ENCODE measurements around the gene CHAC1.

Gene CHAC1, protein sequence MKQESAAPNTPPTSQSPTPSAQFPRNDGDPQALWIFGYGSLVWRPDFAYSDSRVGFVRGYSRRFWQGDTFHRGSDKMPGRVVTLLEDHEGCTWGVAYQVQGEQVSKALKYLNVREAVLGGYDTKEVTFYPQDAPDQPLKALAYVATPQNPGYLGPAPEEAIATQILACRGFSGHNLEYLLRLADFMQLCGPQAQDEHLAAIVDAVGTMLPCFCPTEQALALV

DNA sequence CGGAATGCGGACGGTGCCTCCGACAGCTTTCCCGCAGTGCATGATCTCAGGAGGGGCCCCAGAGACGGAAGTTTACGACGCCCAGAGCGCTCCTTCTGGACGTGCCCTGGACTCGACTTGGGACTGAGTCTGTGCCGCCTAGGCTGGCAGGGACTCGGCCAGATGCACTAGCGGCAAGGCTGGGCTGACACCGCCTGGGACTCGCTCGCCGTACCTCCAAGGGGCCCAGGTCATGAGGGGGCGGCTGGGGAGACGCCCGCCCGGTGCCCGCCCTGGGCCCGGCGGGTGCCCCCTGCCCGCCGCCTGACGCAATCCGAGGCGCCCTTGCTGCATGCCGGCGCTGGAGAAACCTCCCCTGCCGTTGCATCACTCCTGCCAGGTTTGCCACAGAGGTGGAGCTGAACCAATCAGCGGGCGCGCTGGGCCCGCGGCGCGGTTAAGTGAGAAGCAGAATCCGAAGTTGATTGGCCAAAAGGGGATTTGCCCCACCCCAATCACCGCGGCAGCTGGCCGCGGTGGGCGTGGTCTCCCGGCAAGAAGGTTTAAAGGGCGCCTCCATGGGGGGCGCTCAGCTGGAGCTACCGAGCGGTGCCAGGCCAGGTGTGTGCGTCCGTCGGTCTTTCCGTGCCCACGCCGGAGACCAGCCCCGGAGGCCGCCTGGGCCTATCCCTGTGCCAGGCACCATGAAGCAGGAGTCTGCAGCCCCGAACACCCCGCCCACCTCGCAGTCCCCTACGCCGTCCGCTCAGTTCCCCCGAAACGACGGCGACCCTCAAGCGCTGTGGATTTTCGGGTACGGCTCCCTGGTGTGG lies at the start of gene CHAC1:
CHAC1 (plus strand) TSS at position 571 of the 812 bp plus-strand sequence; CDS start at position 684, 113 bp downstream.
- in situ Hi-C loops (cut with MboI; ENCODE audit: low pct_unique_long_range_greater_than_20kb, low sequenced_read_pairs, unreplicated experiment): no loop called here
- DNase-seq (ENCODE audit: low spot score): peak; percentile 99
- TF ChIP-seq CTCF (IDR thresholded peaks at IDR 0.05; ENCODE audit: extremely low read depth, insufficient read depth, missing control alignments): peak; percentile 0

DNA sequence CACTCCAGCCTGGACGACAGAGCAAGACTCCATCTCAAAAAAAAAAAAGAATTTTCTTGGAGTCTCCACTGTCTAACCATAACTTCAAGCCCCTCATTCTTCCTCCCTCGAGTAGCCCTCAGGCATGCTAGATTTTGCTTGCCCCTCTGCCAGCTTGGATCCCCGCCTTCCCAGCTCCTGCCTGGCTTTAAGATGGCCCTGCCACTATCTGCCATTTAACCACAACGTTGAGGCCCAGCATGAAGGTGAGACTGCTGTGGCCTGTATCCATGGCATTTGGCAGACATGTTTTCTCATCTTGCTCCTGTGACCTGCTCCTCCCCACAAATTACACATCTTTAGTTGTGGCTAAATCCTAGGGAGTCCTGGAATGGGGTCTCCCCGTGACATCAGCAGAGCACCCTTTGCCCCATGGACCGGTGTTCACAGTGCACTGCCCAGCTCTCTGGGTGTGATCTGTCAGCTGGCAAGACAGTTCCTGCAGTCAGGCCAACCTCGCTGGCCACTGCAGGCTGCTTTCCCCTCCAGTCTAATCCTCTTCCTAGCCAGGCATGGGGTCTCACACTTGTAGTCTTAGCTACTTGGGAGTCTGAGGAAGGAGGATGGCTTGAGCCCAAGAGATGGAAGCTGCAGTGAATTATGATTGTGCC lies 48.6 kb upstream of the CHAC1 start:
- no peak for TF ChIP-seq CTCF (IDR thresholded peaks at IDR 0.05; ENCODE audit: extremely low read depth, insufficient read depth, missing control alignments)
- in situ Hi-C loops (cut with MboI; ENCODE audit: low pct_unique_long_range_greater_than_20kb, low sequenced_read_pairs, unreplicated experiment): no loop called here

GRCh38 chr15:40906091-40906990 lies 46.9 kb upstream of the CHAC1 start:
- TF ChIP-seq CTCF (IDR thresholded peaks at IDR 0.05; ENCODE audit: extremely low read depth, insufficient read depth, missing control alignments): peak; percentile 91
- DNase-seq (ENCODE audit: low spot score): peak; percentile 83
- in situ Hi-C loops (cut with MboI; ENCODE audit: low pct_unique_long_range_greater_than_20kb, low sequenced_read_pairs, unreplicated experiment): no loop called here

More for the DNA sequence above, 48.6 kb upstream of the CHAC1 start:
- no peak for DNase-seq (ENCODE audit: low spot score)

DNA sequence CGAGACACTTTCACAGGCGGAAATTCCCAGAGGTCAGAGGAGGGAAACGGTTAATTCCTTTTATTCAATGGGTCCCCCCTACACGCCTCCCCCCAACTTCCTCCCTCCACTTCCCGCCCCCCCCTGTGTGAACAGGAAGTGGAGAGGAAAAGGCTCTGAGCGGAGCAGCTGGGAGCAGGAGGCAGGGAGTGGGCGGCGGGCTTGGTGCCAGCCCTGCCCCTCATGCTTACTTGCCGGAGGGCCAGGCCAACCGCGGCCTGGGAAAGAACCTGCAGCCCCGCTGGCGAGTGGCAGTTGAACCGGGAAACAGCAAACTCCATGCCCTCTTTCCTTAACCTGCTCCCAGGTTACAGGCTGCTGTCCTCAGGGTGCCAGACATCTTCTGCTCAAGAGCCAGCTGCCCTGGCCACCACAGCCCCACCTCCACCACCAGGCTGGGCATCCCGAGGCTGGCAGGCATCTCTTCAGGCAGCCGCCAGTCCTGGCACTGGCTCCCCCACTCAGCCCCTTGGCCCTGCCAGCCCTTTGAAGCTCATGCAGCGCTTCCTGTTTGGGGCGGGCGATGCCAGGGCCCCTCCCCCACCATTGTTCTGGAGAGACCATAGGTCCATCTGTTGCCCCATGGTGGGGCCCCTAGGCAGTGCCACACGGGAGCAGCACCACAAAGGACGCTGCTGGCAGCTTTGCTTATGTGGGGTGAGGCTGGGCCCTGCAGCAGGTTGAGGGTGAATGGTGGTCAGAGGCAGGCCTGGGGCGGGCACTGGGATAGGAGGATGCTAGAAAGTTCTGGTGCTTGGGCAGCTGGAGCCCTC lies 46.1 kb upstream of the CHAC1 start:
- no peak for TF ChIP-seq CTCF (IDR thresholded peaks at IDR 0.05; ENCODE audit: extremely low read depth, insufficient read depth, missing control alignments)
- in situ Hi-C loops (cut with MboI; ENCODE audit: low pct_unique_long_range_greater_than_20kb, low sequenced_read_pairs, unreplicated experiment): no loop called here
- peak; percentile 34 for DNase-seq (ENCODE audit: low spot score)

DNA sequence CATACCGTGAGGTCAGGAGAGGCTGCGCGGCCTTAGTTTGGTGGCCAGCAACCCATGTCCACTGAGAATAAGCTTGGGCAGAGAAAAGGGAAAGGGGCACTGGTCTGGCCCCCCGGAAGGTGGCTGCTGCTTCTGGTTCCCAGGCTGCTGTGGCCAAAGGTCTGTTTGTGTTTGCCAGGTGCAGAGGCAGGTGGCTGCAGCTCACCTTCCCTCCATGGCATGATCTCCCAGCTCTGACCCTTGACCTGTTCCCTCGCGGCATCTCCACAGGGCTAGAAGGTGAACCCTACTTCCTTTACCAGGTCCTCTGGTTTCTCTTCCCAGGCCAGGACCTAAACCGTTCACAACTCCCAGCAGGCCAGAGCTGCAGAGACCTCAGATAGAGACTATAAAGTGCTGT lies 45.2 kb upstream of the CHAC1 start:
- DNase-seq (ENCODE audit: low spot score): no peak
- in situ Hi-C loops (cut with MboI; ENCODE audit: low pct_unique_long_range_greater_than_20kb, low sequenced_read_pairs, unreplicated experiment): no loop called here
- TF ChIP-seq CTCF (IDR thresholded peaks at IDR 0.05; ENCODE audit: extremely low read depth, insufficient read depth, missing control alignments): no peak
